Stomach smooth muscle (tissue), 2 donors: ENCODE results near the gene E2F3.
"Not testable (repeated sequence)": the region's sequence is repeated elsewhere in the genome, so short reads cannot be mapped to it uniquely, and the experiment has no call there.

Source experiments
- H3K27ac ChIP-seq: one replicate; pipeline ENCODE4 v1.7.0; 2013; ENCODE audit warnings: mild to moderate bottlenecking, low read length, inconsistent platforms
- H3K27me3 ChIP-seq, 2 donors: one replicate each; pipeline ENCODE4 v1.7.0; 2013; ENCODE audit warnings: low read length in 2 of 2; ENCODE audit not compliant: insufficient read depth in 2 of 2, control insufficient read depth in 1 of 2
- H3K36me3 ChIP-seq, 2 donors: one replicate each; pipeline ENCODE4 v1.7.0; 2013; ENCODE audit warnings: low read length in 2 of 2; ENCODE audit not compliant: control insufficient read depth in 2 of 2, insufficient read depth in 2 of 2
- H3K4me1 ChIP-seq: one replicate; pipeline ENCODE4 v1.7.0; 2013; ENCODE audit warnings: low read length; ENCODE audit not compliant: control insufficient read depth, insufficient read depth
- H3K4me3 ChIP-seq, 2 donors: one replicate each; pipeline ENCODE4 v1.7.0; 2013; ENCODE audit warnings: low read length in 2 of 2
- H3K9ac ChIP-seq, 2 donors: one replicate each; pipeline ENCODE4 v1.7.0; 2013; ENCODE audit warnings: low read length in 2 of 2, mild to moderate bottlenecking in 1 of 2
- H3K9me3 ChIP-seq, 2 donors: one replicate each; pipeline ENCODE4 v1.7.0; 2013; ENCODE audit warnings: low read length in 2 of 2; ENCODE audit not compliant: control insufficient read depth in 2 of 2
- donor health status: healthy.
- donor health status: Pancreatic carcinoma.

The E2F3 gene

DNA sequence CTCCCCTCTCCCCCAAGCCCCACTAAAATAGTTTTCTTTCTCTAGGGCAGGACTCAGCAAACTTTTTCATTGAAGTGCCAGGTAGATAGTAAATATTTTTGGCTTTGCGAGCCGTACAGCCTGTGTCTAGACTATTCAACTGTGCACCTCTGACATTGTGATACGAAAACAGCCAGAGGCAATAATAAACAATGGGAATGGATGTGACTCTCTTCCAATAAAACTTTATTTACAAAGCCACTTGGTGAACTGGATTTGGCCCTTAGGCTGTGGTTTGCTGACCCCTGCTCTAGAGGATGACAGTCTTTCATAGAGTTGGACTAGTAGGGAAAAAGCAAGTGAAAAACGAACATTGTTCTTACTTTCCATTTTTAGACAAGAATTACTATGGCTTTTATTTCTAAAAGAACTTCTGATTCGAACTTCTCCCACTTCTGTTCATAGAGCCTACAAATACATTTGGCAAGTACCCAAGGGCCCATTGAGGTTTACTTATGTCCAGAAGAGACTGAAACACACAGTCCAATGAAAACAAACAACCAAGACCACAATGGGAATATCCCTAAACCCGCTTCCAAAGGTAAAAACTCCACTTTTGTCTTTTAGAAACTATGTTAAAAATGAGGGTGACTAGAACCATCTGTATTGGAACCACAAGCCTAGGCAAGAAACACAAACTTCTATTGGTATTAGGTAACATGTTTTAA lies 86.1 kb downstream of the E2F3 start:
- H3K9ac ChIP-seq: no peak overlapping the region
- no peaks in the 10 kb centered on the region for H3K4me1 ChIP-seq
- H3K4me3 ChIP-seq: no peak overlapping the region
- no peaks in the 10 kb centered on the region for H3K27me3 ChIP-seq
- H3K9me3 ChIP-seq: no peaks in the 10 kb centered on the region
- peaks cover 8 to 10% of the 10 kb centered on the region in 2 donors for H3K36me3 ChIP-seq
- no peak overlapping the region for H3K27ac ChIP-seq

DNA sequence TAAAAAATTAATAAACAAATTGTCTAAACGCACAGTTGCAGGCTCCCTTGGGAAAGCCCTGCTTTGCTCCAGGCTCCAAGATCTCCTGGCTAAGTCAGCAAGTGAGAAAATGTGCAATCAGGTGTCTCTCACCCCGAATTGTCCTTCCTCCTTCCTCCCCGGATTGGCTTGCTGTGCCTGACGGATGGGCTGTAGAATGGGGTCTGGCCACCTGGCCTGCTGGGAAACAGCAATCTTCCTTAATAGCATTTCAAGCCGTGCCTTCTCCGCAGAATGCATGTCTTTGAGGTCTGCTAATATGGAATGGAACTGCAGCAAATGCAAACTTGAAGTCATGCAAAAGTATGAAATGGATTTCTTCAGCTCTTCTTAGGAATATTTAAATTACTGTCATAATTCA lies 88.9 kb downstream of the E2F3 start:
- no peaks in the 10 kb centered on the region for H3K27me3 ChIP-seq
- H3K27ac ChIP-seq: no peak overlapping the region
- peaks cover 4 to 10% of the 10 kb centered on the region in 2 donors for H3K36me3 ChIP-seq

DNA sequence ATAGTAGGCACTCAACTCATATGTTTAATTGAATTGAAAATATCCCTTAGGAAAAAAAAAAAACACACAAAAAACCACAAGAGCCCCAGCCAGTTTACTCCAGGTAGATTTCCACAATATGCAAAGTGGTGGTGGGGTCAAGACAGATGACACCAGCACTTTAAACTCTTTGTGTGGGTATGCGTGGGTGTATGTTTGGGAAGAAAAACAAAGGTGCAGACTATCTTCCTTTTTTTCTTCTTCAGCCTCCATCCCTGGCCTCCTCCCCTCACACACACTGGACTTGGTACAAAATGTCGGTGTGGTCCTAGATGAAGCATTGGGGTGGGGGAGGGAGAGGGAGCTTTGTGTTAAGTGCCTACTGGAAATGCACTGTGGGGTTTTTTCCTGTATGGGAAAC lies 90.4 kb downstream of the E2F3 start:
- H3K9me3 ChIP-seq: no peaks in the 10 kb centered on the region
- H3K4me1 ChIP-seq: no peaks in the 10 kb centered on the region
- H3K27ac ChIP-seq: no peak overlapping the region
- peaks cover 4 to 10% of the 10 kb centered on the region in 2 donors for H3K36me3 ChIP-seq
- H3K27me3 ChIP-seq: no peaks in the 10 kb centered on the region
- no peak overlapping the region for H3K4me3 ChIP-seq
- H3K9ac ChIP-seq: no peak overlapping the region

More for the DNA sequence above, 88.9 kb downstream of the E2F3 start:
- Histone ChIP-seq H3K9ac (no peak overlapping the region), H3K4me3 (no peak overlapping the region), H3K4me1 (no peaks in the 10 kb centered on the region), H3K9me3 (no peaks in the 10 kb centered on the region)

DNA sequence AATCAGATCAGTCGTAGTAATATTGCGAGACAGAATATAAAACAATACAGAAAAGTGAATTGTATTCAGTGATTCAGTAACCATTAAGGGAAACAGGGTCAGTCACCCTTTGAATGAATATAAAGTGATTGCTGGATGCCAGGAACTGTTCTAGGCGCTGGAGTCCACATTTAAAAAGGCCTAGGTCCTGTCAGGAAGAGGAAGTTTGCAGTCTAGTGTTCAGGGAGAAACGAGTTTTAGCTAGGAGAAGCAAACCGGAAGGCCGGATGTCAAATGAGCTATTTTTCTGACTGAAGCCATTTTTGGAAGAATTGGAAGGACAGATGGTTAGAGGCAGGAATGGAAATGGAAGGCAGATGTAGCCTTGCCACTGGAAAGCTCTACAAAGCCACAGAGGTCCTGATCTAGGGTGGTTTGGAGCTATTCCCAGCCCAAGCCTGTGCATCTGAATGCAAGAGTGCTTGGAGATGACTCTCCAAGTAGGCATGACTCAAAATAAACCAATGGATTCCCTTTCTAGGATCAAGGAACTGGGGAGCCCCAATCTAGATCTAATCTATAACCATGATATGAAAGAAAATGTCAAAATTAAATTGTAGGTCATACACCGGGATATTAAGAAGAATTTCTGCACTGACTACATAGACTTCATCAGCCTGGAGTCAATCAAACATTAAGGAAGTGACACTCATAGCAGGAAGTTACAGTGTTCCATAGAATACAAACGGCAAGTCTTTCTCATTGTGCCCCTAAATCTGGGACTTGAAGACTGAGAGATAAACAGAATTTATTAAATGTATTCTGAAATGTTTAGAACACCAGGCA lies 95.7 kb downstream of the E2F3 start:
- Histone ChIP-seq H3K4me3 (no peak overlapping the region), H3K9me3 (no peaks in the 10 kb centered on the region), H3K36me3 (no peaks in the 10 kb centered on the region), H3K9ac (no peak overlapping the region), H3K27ac (no peak overlapping the region), H3K4me1 (no peaks in the 10 kb centered on the region), H3K27me3 (no peaks in the 10 kb centered on the region)

DNA sequence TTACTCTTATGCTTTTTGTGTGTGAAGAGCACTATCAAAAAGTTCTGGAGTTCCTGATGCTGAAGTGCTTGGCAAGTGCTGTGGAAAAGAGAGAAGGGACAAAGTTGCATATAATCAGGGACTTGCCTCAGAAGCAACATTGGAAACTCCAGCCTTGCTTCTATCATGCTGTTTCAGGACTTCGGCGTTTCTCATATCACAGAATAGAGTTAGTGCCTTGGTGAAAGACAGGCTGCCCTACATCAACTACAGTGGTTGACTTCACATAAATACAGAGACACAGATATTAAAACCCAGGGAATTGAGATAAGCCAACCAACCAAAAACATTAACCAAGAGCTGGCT lies 96.3 kb downstream of the E2F3 start:
- H3K27ac ChIP-seq: no peak overlapping the region
- no peak overlapping the region for H3K9ac ChIP-seq
- H3K9me3 ChIP-seq: no peaks in the 10 kb centered on the region
- H3K36me3 ChIP-seq: no peaks in the 10 kb centered on the region
- no peak overlapping the region for H3K4me3 ChIP-seq
- H3K4me1 ChIP-seq: no peaks in the 10 kb centered on the region
- no peaks in the 10 kb centered on the region for H3K27me3 ChIP-seq

DNA sequence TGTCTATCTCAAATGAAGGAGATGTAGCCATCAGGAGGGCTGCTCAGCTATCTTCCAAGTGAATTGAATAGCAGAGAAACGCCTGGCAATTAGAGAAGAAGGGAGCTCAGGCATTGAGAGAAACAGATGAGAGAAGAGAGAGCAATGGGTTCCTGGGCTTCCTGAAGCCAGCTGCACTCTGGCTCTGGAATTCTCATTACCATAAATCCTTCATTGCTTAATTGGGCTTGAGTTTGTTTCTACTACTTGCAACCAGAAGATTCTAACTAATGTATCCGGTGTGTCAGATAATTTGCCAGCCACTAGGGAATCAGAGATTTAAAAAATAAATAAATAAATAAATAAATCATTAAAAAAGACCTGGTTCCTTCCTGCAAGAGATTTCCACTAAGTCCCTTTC lies 107.5 kb downstream of the E2F3 start:
- H3K9ac ChIP-seq: no peak overlapping the region
- no peak overlapping the region for H3K27ac ChIP-seq
- no peaks in the 10 kb centered on the region for H3K27me3 ChIP-seq
- H3K4me3 ChIP-seq: no peak overlapping the region
- no peaks in the 10 kb centered on the region for H3K9me3 ChIP-seq
- H3K4me1 ChIP-seq: no peaks in the 10 kb centered on the region
- H3K36me3 ChIP-seq: no peaks in the 10 kb centered on the region

DNA sequence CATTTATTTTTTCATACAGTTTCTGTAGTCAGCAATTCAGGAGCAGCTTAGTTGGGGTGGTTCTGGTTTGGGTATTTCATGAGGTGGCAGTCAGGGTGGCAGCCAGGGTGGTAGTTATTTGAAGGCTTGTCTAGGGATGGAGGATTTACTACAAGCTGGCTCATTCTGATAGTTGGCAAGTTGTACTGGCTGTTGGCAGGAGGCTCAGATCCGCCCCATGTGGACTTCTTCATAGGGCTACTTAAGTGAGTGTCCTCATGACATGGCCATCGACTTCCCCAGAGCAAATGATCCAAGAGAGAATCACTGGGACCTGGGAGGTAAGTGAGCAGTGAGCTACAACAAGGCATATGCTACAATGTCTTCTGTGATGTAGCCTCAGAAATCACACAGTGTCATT lies 110.2 kb downstream of the E2F3 start:
- H3K36me3 ChIP-seq: no peaks in the 10 kb centered on the region
- no peak overlapping the region for H3K27ac ChIP-seq
- H3K9me3 ChIP-seq: no peaks in the 10 kb centered on the region
- no peaks in the 10 kb centered on the region for H3K27me3 ChIP-seq
- no peak overlapping the region for H3K9ac ChIP-seq
- no peaks in the 10 kb centered on the region for H3K4me1 ChIP-seq
- no peak overlapping the region for H3K4me3 ChIP-seq

DNA sequence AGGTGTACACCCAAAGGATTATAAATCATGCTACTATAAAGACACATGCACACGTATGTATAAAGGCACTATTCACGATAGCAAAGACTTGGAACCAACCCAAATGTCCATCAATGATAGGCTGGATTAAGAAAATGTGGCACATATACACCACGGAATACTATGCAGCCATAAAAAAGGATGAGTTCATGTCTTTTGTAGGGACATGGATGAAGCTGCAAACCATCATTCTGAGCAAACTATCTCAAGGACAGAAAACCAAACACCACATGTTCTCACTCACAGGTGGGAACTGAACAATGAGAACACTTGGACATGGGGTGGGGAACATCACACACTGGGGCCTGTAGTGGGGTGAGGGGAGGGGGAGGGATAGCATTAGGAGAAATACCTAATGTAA lies 123.5 kb downstream of the E2F3 start:
- H3K9ac ChIP-seq, H3K36me3 ChIP-seq, H3K9me3 ChIP-seq, H3K4me3 ChIP-seq, H3K27me3 ChIP-seq, H3K27ac ChIP-seq, H3K4me1 ChIP-seq: not testable (repeated sequence)

DNA sequence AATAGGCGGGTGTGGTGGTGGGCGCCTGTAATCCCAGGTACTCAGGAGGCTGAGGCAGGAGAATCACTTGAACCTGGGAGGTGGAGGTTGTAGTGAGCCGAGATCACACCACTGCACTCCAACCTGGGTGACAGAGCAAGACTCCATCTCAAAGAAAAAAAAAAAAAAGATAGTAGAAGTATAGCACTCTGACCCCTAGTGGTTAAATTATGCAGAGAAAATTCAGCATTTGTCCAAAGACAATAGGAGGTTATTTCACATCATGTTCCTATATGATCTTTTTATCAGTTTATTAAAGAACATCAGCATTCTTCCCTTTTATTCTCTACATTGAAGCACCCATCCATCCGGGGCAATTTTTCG lies 127.4 kb downstream of the E2F3 start:
- not testable (repeated sequence) for H3K4me1 ChIP-seq, H3K4me3 ChIP-seq, H3K9me3 ChIP-seq, H3K27ac ChIP-seq, H3K27me3 ChIP-seq, H3K36me3 ChIP-seq, H3K9ac ChIP-seq

DNA sequence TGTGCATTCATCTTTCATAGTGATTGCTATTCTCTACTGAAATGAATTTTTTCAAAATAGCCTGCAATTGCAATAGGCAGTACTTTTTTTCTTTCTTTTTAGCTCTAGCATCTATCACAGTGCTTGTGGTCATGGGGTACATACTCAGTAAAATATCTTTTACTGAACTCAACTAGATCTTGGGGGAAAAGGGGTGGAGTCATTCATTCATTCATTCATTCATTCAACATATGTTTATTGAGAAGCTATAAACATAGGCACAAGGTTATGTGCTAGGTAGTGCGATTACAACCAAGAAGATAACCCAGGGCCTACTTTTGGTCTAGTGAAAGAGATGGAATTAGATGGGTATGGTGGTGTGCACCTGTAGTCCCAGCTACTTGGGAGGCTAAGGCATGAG lies 131.2 kb downstream of the E2F3 start:
- Histone ChIP-seq H3K4me1 (peaks cover 12% of the 10 kb centered on the region), H3K27ac (no peak overlapping the region), H3K9ac (no peak overlapping the region), H3K4me3 (no peak overlapping the region), H3K36me3 (peaks cover 0 to 2% of the 10 kb centered on the region in 2 donors), H3K27me3 (no peaks in the 10 kb centered on the region), H3K9me3 (no peaks in the 10 kb centered on the region)

DNA sequence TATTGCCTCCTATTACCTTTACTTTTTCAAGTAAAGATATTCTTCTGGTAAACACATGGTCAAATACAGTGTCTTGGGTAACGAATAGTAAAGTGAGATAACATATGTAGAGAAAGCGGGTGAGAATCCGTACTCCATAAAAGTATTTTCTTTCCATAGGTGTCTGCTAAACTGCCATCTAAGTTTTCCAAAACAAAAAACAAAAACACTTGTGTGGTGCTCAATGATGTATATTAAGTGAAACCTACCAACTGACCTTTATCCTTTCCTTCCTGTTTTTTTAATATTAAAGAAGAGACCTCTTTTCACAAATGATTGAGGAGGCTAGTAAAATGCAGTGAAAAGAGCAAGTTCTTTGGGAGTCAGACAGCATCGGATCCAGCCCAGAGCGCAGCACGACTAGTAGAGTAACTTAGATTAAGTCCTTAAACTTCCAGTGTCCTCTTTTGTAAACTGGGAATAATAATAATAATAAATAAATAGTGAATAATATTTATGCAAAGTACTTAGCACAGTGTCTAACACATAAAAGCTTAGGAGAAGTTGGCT lies 132.1 kb downstream of the E2F3 start:
- Histone ChIP-seq H3K27ac (no peak overlapping the region), H3K4me3 (peak overlapping the region; percentile 91 to 94), H3K9ac (peak overlapping the region; percentile 86 to 95), H3K4me1 (peaks cover 12% of the 10 kb centered on the region), H3K27me3 (no peaks in the 10 kb centered on the region), H3K36me3 (peaks cover 2 to 3% of the 10 kb centered on the region in 2 donors), H3K9me3 (no peaks in the 10 kb centered on the region)
